NCI-H82 treated with DMSO at 0.1 percent for 48 hours (cell line): ENCODE results near the gene ZNF629.
A peak's percentile ranks its signal among the peaks of the same experiment; 100 is the strongest.

Source experiments
- DNase-seq: peaks from one replicate; lab custom pipeline; 2025; ENCODE audit not compliant: unreplicated experiment; lab: John Stamatoyannopoulos, UW

The ZNF629 gene

GRCh38 chr16:30786115-30786935, 680 bp downstream of the ZNF629 start:
- no peak for DNase-seq

DNA sequence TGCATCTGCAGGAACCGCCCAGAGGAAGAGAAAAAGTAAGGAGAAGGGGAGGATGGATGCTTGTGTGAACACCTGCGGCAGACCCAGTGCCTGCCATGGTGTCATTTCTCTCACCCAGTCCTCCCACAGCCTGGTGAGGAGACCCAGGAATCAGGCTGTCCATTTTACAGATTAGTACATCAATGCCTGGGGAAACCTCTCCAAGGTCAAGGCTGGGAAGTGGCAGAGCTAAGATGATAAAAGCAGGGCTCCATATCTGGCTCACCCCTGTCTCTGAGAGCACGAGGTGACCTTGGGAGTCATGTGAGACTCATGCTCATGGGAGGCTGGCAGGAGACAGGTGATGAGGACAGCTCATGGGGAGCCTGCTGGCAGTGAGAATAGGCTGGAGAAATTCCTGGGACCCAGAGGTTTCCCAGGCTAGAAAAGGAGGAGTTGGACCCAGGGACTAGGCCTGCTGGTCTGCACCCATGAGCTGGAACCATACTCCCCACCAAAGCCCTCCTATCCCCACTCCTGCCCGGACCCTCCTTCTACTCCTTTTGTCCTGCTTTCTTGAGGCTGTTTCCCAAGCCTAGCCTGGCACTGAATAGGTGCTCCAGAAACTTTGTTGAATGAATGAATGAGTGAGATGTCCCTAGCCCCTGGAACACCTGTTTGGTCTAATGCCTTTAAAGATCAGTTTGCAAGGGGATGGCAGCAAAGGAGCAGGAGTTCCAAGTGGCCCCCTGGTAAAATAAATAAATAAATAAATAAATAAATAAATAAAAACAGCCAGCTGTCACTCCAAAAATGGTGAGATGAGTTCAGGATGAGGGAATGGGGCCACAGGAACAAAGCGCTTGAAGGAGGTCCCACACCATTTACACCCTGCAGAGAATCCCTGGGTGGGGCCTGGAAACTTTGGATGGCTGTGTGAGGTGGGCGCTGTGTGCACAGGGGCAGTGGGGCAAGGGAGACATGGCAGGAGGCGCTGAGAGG, 1.6 kb downstream of the ZNF629 start:
- no peak for DNase-seq

GRCh38 chr16:30784215-30784614, 2.8 kb downstream of the ZNF629 start:
- DNase-seq, result no peak

- no peak for DNase-seq
Measured at GRCh38 chr16:30783280-30784109, 3.5 kb downstream of the ZNF629 start.

DNA sequence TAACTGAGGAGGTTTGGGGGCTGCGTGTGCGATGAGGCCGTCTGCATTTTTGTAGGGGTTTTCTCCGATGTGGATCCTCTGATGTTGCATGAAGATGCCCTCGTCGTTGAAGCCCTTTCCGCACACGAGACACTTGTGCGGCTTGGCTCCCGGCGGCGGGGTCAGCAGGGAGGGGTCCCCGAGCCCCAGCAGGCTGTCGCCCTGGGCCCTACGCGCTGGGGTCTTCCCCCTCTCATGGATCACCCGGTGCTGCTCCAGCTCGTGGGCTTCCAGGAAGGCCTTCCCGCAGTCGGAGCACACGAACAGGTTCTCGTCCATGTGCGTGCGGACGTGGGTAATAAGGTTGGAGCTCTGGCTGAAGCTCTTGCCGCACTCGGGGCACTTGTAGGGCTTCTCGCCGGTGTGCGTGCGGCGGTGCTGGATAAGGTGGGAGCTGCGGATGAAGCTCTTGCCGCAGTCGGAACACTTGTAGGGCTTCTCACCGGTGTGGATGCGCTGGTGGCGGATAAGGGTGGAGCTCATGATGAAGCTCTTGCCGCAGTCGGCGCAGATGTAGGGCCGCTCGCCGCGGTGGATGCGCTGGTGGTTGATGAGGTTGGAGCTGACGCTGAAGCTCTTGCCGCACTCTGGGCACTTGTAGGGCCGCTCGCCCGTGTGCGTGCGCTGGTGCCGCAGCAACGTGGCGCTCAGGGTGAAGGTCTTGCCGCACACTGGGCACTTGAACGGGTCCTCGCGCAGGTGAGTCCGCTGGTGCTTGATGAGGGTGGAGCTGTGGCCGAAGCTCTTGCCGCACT, 4.3 kb downstream of the ZNF629 start:
- no peak for DNase-seq

DNA sequence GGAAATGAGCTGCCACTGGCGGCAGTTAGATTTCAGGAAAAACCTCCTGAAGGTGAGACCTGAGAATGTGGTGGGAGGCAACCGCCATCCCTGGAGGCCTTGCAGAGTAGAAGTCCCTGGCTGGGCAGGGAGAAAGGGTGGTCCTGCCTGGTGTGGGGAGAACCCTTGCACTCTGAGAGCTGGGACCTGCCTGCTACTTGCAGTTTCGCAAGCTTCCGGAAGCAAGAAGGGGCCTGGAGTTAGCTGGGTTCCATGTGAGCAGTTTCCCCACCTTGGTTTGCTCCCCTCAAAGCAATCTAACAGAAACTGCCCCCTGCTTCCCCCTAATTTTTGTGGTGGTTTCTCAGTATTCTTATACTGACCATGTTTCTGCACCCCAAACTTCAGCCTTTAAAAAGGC, 6.5 kb downstream of the ZNF629 start:
- no peak for DNase-seq

- DNase-seq, result no peak
Measured at GRCh38 chr16:30780021-30780420, 7.0 kb downstream of the ZNF629 start.

DNA sequence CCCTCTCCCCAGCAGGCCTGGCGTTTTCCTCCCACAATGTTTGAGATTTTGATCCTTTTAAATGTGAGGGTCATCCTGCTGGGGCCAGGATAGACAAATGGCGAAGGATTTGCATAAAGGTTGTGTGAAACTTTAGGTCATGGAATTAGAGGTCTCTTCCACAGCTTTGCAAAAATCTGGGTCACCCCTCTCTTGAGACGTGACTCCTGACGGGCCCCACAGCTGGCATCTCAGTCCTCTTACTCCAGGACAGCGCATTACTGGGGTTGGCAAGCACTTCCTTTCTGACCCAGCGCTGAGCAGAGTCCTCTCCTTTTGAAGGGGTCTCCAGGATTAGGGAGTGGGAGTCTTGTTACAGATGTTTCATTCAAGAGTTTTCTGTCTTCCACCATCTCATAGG, 7.4 kb downstream of the ZNF629 start:
- DNase-seq, result no peak

- peak; percentile 16 for DNase-seq
Measured at GRCh38 chr16:30778549-30779244, 8.3 kb downstream of the ZNF629 start.

GRCh38 chr16:30777591-30778297, 9.3 kb downstream of the ZNF629 start:
- DNase-seq, result no peak

GRCh38 chr16:30775392-30776188, 11.4 kb downstream of the ZNF629 start:
- peak; percentile 59 for DNase-seq

GRCh38 chr16:30775131-30775391, 11.9 kb downstream of the ZNF629 start:
- no peak for DNase-seq

DNA sequence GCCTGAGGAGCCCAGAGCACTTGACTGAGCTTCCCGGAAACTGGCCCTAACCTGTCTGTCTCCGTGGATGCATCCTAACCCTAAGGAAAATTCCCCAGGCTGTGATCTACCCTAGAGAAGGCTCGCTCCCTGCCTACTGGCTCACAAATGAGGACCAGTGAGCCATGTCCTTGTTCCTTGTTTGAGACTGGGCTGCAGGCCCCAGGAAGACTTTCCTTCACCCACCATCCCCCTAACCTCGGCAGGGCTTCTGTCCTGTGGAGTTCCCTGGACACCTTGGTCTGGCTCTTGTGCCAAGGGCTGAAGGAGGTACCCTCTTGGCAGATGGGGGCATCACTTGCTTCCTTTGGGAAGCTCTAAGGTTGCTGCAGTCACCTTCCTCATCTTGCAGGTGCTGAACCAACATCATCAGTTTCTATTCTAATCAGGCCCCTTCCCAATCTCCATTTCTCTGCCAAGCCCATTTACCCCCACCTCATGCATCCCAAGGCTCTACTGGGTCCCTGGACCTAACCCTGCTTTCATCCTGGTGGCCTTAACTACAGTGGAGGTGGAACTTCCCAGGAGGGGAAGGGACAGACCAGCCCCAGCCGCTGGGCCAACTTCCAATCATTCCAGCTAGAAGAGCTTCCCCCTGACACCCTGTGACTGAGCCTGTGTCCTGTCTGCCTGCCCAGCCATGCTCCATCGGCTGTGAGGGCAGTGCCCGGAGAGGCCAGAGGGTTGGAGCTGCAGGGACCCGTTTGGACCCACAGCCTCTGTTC, 12.5 kb downstream of the ZNF629 start:
- DNase-seq, result no peak

- no peak for DNase-seq
Measured at GRCh38 chr16:30773826-30774225, 13.2 kb downstream of the ZNF629 start.

DNA sequence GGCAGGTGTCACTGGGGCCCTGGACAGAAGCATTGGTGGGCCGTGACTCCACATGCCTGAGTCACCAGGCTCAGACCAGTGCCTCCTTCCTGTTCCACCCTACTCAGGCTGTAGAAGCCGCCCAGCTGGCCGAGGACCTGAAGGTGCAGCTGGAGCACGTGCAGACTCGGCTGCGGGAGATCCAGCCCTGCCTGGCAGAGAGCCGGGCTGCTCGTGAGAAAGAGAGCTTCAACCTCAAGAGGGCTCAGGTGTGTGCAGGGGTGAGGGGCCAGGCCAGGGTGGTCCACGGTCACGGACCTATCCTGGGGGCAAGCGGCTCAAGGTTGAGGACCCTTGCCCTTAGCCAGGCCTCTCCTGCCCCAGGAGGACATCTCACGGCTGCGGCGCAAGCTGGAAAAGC, 15.3 kb downstream of the ZNF629 start:
- DNase-seq, result no peak

DNA sequence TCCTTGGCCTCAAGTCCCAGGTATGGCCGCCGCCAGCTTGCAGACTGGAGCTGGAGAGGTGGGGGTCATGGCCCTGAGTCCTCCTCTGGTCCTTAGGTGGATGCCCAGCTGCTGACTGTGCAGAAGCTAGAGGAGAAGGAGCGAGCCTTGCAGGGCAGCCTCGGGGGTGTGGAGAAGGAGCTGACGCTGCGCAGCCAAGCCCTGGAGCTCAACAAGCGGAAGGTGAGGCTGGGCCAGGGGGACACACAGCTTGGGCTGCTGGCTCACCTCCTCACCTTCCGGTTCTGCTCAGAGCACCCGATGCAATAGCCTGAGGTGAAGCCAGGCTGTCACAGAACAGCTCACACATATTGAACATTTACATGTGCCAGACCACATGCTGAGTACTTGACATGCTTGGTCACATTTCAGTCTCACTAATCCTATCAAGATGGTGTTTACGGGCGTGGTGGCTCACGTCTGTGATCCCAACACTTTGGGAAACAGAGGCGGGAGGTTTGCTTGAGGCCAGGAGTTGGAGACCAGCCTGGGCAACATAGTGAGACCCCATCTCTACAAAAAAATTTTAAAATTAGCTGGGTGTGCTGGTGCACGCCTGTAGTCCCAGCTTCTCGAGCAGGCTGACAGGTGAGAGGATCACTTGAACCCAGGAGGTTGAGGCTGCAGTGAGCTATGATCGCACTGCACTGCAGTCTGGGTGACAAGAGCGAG, 17.5 kb downstream of the ZNF629 start:
- DNase-seq, result no peak

DNA sequence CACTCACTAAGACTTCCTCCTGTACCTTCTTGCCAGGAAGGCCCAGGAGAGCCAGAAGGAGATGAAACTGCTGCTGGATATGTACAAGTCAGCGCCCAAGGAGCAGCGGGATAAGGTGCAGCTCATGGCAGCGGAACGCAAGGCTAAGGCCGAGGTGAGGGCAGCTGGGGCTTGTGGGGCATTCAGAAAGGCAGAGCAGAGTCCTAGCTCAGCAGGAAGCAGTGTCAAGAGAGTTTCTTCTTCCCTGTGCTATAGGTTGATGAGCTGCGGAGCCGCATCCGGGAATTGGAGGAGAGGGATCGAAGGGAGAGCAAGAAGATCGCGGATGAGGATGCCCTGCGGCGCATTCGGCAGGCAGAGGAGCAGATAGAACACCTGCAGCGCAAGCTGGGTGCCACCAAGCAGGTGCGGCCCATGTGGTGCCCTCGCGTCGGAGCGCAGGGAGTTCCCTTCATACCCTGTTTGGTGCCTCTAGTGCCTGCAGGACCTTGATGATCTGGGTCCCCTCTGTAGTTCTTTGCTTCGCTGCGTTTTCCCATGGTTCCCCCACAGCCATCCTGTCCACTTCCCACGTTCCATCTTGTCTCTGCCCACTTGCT, 18.3 kb downstream of the ZNF629 start:
- no peak for DNase-seq
